SK-N-SH treated with all-trans-retinoic acid at 6 μM for 48 hours (cell line): Measurements from ENCODE around the gene KIAA1549.

Experiments
- ARNTL ChIP-seq: fragments of 450-650 bp; formaldehyde crosslinking; IDR thresholded peaks from 2 replicates; pipeline ENCODE4 v1.5.0; 2020; ENCODE audit warnings: low read depth, mild to moderate bottlenecking, moderate library complexity, borderline replicate concordance
- BACH2 ChIP-seq: fragments of 250-450 bp; sonication (Bioruptor Pico); IDR thresholded peaks from 2 replicates; pipeline ENCODE4 v1.9.0; 2021; ENCODE audit warnings: mild to moderate bottlenecking, borderline replicate concordance
- CSRNP3 ChIP-seq: fragments of 250-450 bp; sonication (Bioruptor Pico); IDR thresholded peaks from 2 replicates; pipeline ENCODE4 v1.5.1; 2021; ENCODE audit warnings: mild to moderate bottlenecking, moderate library complexity
- PATZ1 ChIP-seq: fragments of 250-450 bp; sonication (Bioruptor Pico); IDR thresholded peaks from 2 replicates; pipeline ENCODE4 v1.8.0; 2020; ENCODE audit warnings: mild to moderate bottlenecking, moderate library complexity, borderline replicate concordance
- ZFP3 ChIP-seq: fragments of 250-450 bp; sonication (Bioruptor Pico); IDR thresholded peaks from 2 replicates; pipeline ENCODE4 v1.5.0; 2020; ENCODE audit warnings: mild to moderate bottlenecking, moderate library complexity
- ZNF565 ChIP-seq: fragments of 450-650 bp; formaldehyde crosslinking; conservative IDR thresholded peaks from 2 replicates; pipeline ENCODE4 v1.5.0; 2020; ENCODE audit warnings: low read depth, mild to moderate bottlenecking, moderate library complexity

- TF ChIP-seq PATZ1 (CRISPR knock-in tag) (no peak), ZNF565 (CRISPR knock-in tag) (no peak), BACH2 (CRISPR knock-in tag) (no peak), ZFP3 (CRISPR knock-in tag) (no peak), CSRNP3 (no peak), ARNTL (no peak)
Observed at GRCh38 chr7:138992052-138992531, 10.9 kb upstream of the KIAA1549 start.
